CD14-positive monocyte (primary cell): ENCODE data around the gene AKAP4. TPM values are rescaled to one million over a fixed set of nuclear protein-coding genes. Genes with fewer than 3 reads are reported as not detected.

ENCODE experiments used
- DNase-seq, 3 donors: peaks; one replicate each; pipeline ENCODE4 v3.0.0-alpha.2; 2011 to 2022
- H2AFZ ChIP-seq: 2 replicates; pipeline ENCODE4 v1.6.0; 2012; ENCODE audit warnings: mild to moderate bottlenecking, low read depth, low read length, inconsistent platforms; ENCODE audit not compliant: insufficient read depth, poor library complexity, severe bottlenecking
- H3K27ac ChIP-seq, 2 donors: 1 replicate in 1 of 2; 2 replicates in 1 of 2; pipeline ENCODE4 v1.5.1; 2012 to 2013; ENCODE audit warnings: low read length in 2 of 2, control low read depth in 1 of 2, inconsistent platforms in 1 of 2, low read depth in 1 of 2, mild to moderate bottlenecking in 1 of 2
- H3K27me3 ChIP-seq, 2 donors: one replicate each; pipeline versions ENCODE4 v1.6.0 to v1.6.1; 2011 to 2013; ENCODE audit warnings: low read length in 2 of 2; ENCODE audit not compliant: control insufficient read depth in 2 of 2, insufficient read depth in 2 of 2
- H3K36me3 ChIP-seq, 2 donors: replicated peaks in 1 of 2; 1 replicate in 1 of 2; 2 replicates in 1 of 2; pipeline versions ENCODE4 v1.5.1 to v1.6.1; 2012 to 2013; ENCODE audit warnings: low read length in 2 of 2, control low read depth in 1 of 2, inconsistent platforms in 1 of 2, mild to moderate bottlenecking in 1 of 2; ENCODE audit not compliant: insufficient read depth in 2 of 2, control insufficient read depth in 1 of 2
- H3K4me1 ChIP-seq, 2 donors: 1 replicate in 1 of 2; 2 replicates in 1 of 2; pipeline versions ENCODE4 v1.5.1 to v1.6.1; 2012 to 2013; ENCODE audit warnings: low read length in 2 of 2, control low read depth in 1 of 2, inconsistent platforms in 1 of 2, mild to moderate bottlenecking in 1 of 2, moderate library complexity in 1 of 2; ENCODE audit not compliant: insufficient read depth in 2 of 2, control insufficient read depth in 1 of 2
- H3K4me2 ChIP-seq: replicated peaks from 2 replicates; pipeline ENCODE3; 2012; ENCODE audit warnings: low read length, moderate library complexity, mild to moderate bottlenecking; ENCODE audit not compliant: poor library complexity, severe bottlenecking; ENCODE audit errors: extremely low read depth
- H3K4me3 ChIP-seq, 3 experiments: fragments of 200-600 bp in 1 of 3; sonication (generic) in 1 of 3; replicated peaks in 1 of 3; 1 replicate in 2 of 3; 2 replicates in 1 of 3; pipeline ENCODE4 v1.5.1; 2011 to 2013; ENCODE audit warnings: low read length in 3 of 3, mild to moderate bottlenecking in 3 of 3, control low read depth in 2 of 3, low read depth in 2 of 3, inconsistent platforms in 1 of 3, moderate library complexity in 1 of 3
- H3K79me2 ChIP-seq: 2 replicates; pipeline ENCODE4 v1.6.0; 2012; ENCODE audit warnings: mild to moderate bottlenecking, control low read depth, inconsistent platforms, low read length, moderate library complexity; ENCODE audit not compliant: insufficient read depth
- H3K9ac ChIP-seq: 2 replicates; pipeline ENCODE4 v1.6.0; 2017; ENCODE audit warnings: low read length, mild to moderate bottlenecking; ENCODE audit not compliant: insufficient read depth, poor library complexity, severe bottlenecking
- H3K9me3 ChIP-seq, 2 donors: replicated peaks in 1 of 2; 1 replicate in 1 of 2; 2 replicates in 1 of 2; pipeline versions ENCODE4 v1.5.1 to v1.6.1; 2012 to 2013; ENCODE audit warnings: low read length in 2 of 2, control low read depth in 1 of 2; ENCODE audit not compliant: control insufficient read depth in 1 of 2, insufficient read depth in 1 of 2
- H4K20me1 ChIP-seq: 2 replicates; pipeline ENCODE4 v1.6.0; 2012; ENCODE audit warnings: mild to moderate bottlenecking, low read length, control low read depth, moderate library complexity; ENCODE audit not compliant: insufficient read depth
- H3K27ac Mint-ChIP-seq, 7 donors: one replicate each; pipeline ENCODE4 v1.8.0; 2020; ENCODE audit warnings: mild to moderate bottlenecking in 7 of 7, mixed read lengths in 7 of 7, moderate library complexity in 6 of 7, inconsistent platforms in 2 of 7
- H3K27me3 Mint-ChIP-seq, 3 donors: one replicate each; pipeline ENCODE4 v1.8.0; 2021 to 2022; ENCODE audit warnings: low read depth in 3 of 3, mild to moderate bottlenecking in 3 of 3, mixed read lengths in 3 of 3, moderate library complexity in 3 of 3, inconsistent platforms in 1 of 3
- H3K36me3 Mint-ChIP-seq, 2 donors: one replicate each; pipeline ENCODE4 v1.8.0; 2020; ENCODE audit warnings: mixed read lengths in 2 of 2, inconsistent platforms in 1 of 2, mild to moderate bottlenecking in 1 of 2
- H3K4me1 Mint-ChIP-seq: one replicate; pipeline ENCODE4 v1.8.0; 2020; ENCODE audit warnings: mild to moderate bottlenecking, mixed read lengths
- H3K4me3 Mint-ChIP-seq, 2 donors: one replicate each; pipeline ENCODE4 v1.8.0; 2020; ENCODE audit warnings: mild to moderate bottlenecking in 2 of 2, mixed read lengths in 2 of 2, moderate library complexity in 1 of 2
- H3K9me3 Mint-ChIP-seq, 7 donors: one replicate each; pipeline ENCODE4 v1.8.0; 2020 to 2022; ENCODE audit warnings: mixed read lengths in 7 of 7, mild to moderate bottlenecking in 6 of 7, moderate library complexity in 6 of 7, inconsistent platforms in 2 of 7
- CTCF ChIP-seq: fragments of 200-600 bp; IDR thresholded peaks from one replicate; pipeline ENCODE4 v1.8.0; 2022; ENCODE audit warnings: antibody characterized with exemption, mild to moderate bottlenecking
- WGBS: methylation state at CpG from one replicate; pipeline ENCODE4 v1.1.5; 2013; ENCODE audit warnings: missing lambda C conversion rate; ENCODE audit not compliant: insufficient coverage; 5-methylcytosine and 5-hydroxymethylcytosine counted together
- intact Hi-C, 2 donors: fragments of 100-400 bp; cut with micrococcal nuclease; formaldehyde crosslinking; loops; one replicate each; pipeline versions ENCODE4 v1.15.0 to v1.15.1; 2023
- polyA plus RNA-seq, 3 donors: library from polyadenylated mRNA; depleted of rRNA in 1 of 3; unstranded in 2 of 3; stranded (reverse) in 1 of 3; fragments of 300-500 nt in 2 of 3; fragments of >200 nt in 1 of 3; fragmentation: Illumina TruSeq in 2 of 3; gene quantifications; 1 replicate in 2 of 3; 2 replicates in 1 of 3; pipeline ENCODE4 v1.2.3, GENCODE V29; 2012 to 2021

The AKAP4 gene
- polyA plus RNA-seq, 3 donors: not detected

DNA sequence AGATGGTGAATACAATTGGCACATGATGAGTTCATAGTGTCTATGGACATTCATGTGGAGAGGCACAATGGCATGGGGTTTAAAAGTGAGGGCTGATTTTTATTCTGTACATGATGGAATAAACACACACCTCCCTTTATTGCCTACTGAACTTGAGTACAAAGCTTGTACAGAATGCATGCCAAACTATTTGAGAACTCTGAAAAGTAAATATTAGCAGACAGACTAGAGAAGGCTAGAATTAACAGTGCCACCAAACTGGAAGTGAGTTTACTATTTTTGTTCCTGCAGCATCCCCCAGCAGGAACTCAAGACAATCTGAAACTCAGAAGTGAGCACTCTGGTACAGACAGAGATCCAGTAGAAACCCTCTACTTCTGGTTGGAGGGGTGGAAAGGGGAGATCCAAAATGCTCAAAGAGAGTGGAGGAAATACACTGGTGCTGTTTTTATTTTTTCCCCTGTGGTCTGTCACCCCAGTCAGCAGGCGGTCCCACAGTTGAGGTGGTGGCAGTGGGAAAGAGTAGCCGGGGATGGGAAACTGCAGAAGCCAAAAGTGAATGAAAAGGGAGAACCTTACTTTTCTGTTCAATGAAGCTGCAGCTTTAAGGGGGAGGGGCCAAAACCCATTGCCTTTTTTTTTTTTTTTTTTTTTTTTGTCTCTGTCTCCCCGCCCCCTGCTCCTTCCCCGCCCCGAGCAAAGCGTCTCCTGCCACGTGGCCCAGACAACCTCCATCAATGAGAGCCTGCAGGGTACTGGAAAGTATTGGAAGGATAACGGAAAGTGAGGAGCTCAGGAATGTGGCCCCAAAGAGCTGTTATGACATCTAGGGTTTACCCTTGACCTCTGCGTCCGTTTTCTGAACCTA, 20.5 kb downstream of the AKAP4 start:
- H2AFZ ChIP-seq: no peak overlapping the region
- DNase-seq: no peak
- H3K27me3 ChIP-seq: no peaks in the 10 kb centered on the region
- intact Hi-C loops: no loop called here
- H3K9me3 Mint-ChIP-seq: peaks cover 0 to 3% (median 0%) of the 10 kb centered on the region in 7 donors
- H4K20me1 ChIP-seq: no peaks in the 10 kb centered on the region
- H3K27ac Mint-ChIP-seq: no peak overlapping the region
- no peaks in the 10 kb centered on the region for H3K4me1 ChIP-seq
- H3K79me2 ChIP-seq: no peaks in the 10 kb centered on the region
- H3K27me3 Mint-ChIP-seq: peaks cover 0 to 8% (median 0%) of the 10 kb centered on the region in 3 donors
- H3K4me2 ChIP-seq: no peak overlapping the region
- no peak overlapping the region for H3K27ac ChIP-seq
- H3K9me3 ChIP-seq: no peaks in the 10 kb centered on the region
- no peak for TF ChIP-seq CTCF
- no CpG with 5 or more reads among the region's 10 CpGs for WGBS
- no peaks in the 10 kb centered on the region for H3K36me3 ChIP-seq
- H3K36me3 Mint-ChIP-seq: no peaks in the 10 kb centered on the region
- H3K4me3 Mint-ChIP-seq: no peak overlapping the region
- peaks cover 4% of the 10 kb centered on the region for H3K4me1 Mint-ChIP-seq
- no peak overlapping the region for H3K9ac ChIP-seq
- H3K4me3 ChIP-seq: no peak overlapping the region

GRCh38 chrX:50169717-50170116, 31.1 kb downstream of the AKAP4 start:
- no peak overlapping the region for H3K4me2 ChIP-seq
- Mint-ChIP-seq H3K9me3 (peaks cover 0 to 4% (median 0%) of the 10 kb centered on the region in 7 donors), H3K27me3 (peaks cover 0 to 2% (median 0%) of the 10 kb centered on the region in 3 donors), H3K4me1 (no peaks in the 10 kb centered on the region), H3K4me3 (no peak overlapping the region), H3K36me3 (no peaks in the 10 kb centered on the region), H3K27ac (no peak overlapping the region)
- no peak overlapping the region for H3K9ac ChIP-seq
- H2AFZ ChIP-seq: no peak overlapping the region
- H3K9me3 ChIP-seq: no peaks in the 10 kb centered on the region
- H3K4me3 ChIP-seq: no peak overlapping the region
- H3K36me3 ChIP-seq: no peaks in the 10 kb centered on the region
- TF ChIP-seq CTCF: no peak
- no peaks in the 10 kb centered on the region for H3K79me2 ChIP-seq
- no peaks in the 10 kb centered on the region for H3K4me1 ChIP-seq
- intact Hi-C loops: no loop called here
- H3K27ac ChIP-seq: no peak overlapping the region
- H4K20me1 ChIP-seq: no peaks in the 10 kb centered on the region
- no peaks in the 10 kb centered on the region for H3K27me3 ChIP-seq
- no CpG with 5 or more reads among the region's 3 CpGs for WGBS
- no peak for DNase-seq
